NCI-H82 (cell line): ENCODE results near the gene MLLT10.
A peak's percentile ranks its signal among the peaks of the same experiment; 100 is the strongest.

ENCODE experiments used
- DNase-seq: peaks from one replicate; lab custom pipeline; 2025; lab: John Stamatoyannopoulos, UW

MLLT10 gene

DNA sequence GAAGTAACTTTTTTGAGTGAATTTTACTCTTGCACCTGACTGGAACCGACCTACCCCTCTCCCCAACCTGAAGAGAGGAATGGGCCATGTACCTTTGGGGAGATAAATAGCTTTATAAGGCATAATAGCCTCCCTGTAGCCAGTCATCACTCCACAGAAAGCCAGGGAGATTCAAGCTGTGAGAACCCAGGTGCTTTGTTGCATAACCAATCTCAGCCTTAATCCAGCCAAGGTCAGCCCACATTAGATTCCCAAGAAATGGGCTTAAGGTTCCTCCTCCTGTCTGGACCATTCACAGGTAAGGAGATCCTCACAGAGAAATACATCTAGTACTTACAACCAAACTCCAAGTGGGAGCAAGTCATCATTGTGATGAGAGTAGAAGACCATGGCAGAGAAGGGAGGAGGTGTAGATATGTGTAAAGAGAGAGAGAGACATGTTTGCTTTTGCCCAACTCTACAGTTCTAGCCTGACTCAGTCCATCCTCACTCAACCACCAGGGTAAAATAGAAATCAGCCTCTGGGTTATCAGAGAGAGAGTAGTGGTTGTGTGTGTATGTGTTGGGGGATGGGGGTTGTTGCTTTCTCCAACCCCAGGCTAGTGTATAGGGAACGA, 32.2 kb upstream of the MLLT10 start:
- peak; percentile 21 for DNase-seq

DNA sequence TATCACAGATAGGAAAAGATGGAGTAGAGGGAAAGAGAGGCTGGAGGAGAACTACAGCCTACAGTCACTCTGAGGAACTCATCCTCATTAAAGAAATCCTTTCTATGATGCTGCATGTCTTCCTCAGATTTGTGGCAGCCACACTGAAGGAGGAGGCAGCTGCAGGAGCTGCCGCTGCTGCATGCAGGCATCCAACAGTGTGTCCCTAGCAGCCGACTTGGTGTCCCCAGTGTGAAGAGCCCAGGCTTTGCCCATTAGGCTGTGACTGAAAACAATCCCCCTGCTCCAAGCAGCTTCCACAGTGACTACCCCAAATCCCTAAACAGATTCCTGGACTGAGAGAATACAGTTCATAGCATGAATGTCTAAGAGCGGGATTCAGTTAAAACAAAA, 31.7 kb upstream of the MLLT10 start:
- peak; percentile 40 for DNase-seq

DNA sequence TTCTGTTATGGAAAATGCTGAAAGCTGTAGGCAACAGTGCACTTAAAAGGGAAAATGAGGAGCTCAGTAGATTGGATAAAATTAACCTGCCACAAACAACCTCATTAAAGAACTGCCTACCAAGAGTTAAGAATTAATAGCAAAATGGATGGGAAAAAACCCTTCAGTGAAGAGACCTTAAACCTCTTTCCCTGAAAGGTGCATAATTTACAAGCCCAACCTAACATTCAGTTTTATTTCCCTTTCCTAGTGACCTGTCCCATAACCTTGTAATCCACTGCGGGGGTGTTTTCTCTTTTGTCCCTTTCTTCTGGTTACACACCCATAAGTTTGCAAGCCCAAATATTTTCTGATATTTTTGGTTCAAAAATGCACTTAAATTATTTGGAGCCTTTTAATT, 30.5 kb upstream of the MLLT10 start:
- no peak for DNase-seq

DNA sequence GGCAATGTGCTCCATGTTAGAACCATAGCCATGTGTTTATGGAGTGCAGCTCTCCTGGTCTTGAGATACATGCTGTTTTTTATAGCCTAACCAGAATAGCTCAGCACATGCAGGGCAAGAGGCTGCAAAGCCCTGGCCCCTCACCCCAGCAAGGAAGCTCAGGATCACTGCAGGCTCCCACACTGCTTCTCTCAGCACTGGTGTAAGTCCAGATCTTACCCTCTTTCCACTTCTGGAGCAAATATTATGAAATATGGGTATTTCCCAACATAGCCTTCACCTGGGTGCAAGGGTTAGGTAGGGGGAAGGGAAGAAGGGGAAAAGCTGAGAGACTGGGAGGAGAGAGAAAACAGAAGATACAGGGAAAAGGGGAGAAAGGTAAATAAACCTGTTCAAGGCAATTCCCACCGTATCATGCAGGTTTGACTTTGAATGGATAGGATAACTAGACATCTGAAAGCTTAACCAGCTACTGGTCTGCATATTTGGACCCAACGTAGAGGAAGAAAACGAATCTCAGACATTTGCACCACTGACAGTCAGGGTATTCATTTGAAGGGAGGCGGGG, 28.2 kb upstream of the MLLT10 start:
- peak; percentile 69 for DNase-seq

DNA sequence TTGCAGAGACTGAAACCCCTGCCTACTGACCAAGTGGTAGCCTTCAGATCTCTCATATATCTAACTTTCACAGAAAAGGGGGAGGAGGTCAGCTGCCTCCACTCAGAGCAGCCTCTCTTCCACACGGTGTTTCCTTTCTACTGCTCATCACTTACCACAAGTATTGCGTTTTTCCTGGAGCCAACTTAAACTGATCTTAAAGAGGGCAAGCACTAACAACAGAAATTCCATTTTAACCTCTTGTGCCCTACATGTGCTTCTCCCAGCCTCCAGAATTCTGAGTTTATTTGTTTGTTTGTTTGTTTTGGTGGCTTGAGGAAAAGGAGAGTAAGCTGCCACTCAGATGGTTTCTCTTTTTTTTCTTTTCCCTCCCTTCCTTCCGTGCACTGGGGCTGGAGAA, 27.7 kb upstream of the MLLT10 start:
- peak; percentile 32 for DNase-seq

DNA sequence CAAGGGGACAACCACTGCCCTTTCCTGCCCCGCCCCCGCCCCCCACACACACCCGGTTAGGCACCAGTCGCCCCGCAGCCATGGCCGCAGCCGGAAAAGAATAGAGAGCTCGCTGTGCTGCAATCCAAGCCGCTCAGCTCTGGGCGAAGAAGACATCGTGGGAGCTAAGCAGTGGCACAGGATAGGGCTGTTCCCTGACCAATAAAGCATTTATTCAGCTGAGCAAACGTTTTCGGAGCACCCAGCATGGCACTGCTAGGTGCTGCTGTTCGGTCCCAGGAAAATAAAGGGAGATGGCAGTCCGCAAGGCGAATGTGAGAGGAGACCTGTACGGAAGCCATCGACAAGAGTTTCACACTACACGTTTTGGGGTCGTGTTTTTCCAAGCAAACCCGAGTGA, 26.9 kb upstream of the MLLT10 start:
- DNase-seq: peak; percentile 41

DNA sequence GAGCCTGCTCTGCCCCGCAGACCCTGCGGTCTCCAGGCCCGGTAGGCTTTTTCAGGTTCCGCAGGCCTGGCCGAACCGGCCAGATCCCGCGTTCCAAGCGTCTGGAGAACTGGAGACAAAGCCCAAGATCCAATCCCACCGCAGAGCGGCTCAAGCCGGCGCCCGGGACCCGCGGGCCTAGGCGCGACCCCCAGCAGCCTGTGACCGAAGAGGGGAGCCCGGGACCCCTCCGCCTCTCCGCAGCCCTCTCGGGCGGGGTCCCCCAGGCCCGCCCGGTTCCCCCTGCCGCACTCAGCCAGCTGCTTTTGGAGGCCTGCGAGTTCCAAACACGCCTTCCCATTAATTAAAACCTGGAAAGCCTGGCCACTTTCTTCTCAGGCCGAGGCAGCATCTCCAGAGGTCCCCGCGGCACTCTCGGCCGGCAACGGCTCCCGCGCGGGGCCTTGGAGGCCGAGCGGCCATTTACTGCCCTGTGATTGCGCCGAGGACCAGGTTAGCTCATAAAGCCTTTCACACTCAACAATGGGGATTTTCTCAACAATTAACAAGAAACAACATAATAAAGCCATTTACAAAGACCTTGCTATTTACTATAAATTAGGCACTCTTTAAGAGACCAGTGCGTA, 25.2 kb upstream of the MLLT10 start:
- DNase-seq: peak; percentile 37

GRCh38 chr10:21509341-21510240, 24.4 kb upstream of the MLLT10 start:
- DNase-seq: no peak

DNA sequence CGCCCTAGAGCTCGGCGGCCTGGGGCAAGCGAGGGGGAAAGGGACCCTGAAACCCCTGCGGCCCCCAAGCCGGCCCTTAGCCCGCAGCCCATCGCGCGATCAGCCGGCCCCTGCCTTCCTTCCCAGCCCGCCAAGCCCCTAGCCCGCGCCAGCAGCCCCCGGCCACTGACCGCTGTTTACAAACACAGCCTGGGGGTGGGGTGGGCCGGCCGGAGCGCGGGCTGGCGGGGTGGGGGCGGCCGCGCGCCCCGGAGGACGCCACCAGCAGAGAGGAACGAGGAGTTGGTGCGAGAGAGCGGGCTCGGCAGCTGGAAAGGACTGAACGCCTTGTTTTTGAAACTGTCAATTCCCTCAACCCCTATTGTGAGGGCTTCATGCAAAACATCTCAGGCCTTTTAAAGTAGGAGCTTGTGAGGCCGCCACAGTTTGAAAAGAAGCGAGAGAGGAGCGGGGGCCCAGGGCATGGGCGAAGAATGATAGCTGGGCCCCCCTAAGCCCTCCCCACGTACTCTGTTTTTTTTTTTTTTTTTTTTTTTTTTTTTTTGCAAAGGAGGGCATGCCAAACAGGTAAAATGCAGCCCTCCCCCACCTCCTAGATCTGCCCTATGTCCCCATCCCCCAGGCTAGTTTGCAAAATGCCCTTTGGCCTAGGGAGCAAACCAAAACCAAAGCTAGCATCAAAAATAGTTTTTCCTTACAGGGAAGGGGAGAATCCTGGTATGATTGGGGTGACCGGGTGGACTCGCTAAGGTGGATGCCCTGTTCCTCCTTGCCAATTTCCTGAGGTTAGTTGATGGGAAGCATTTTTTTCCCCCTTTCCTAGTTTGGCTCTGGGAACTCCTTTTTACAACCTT, 23.6 kb upstream of the MLLT10 start:
- DNase-seq: no peak

GRCh38 chr10:21511095-21511570, 22.9 kb upstream of the MLLT10 start:
- DNase-seq: no peak

DNA sequence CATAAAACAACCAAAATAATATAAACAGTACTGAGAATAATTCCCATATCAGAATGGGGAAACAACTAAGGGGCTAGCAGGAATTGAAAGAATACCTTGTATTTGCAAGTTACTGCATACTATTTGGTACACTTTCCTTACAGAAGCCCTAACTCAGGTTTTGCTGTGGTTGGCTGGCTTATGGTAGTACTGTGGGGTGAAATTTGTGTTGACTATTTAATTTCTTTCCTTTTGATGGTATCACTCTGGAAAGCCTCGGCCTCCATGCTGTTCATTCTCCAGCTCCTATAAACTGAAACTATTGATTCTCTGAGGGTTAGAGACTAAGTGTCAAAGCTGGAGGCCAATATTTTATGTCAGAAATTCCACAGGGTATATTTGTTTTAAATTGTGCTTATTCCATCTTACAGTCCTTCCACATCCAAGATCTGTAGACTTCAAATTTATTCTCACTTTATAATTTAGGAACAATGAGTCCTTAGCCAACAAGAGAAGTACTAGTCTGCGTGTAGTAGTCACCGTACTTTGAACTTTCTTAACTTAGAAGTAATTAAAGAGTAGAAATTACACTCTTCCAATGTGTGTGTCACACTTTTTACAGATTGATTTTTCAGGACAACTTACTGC, 22.0 kb upstream of the MLLT10 start:
- no peak for DNase-seq

DNA sequence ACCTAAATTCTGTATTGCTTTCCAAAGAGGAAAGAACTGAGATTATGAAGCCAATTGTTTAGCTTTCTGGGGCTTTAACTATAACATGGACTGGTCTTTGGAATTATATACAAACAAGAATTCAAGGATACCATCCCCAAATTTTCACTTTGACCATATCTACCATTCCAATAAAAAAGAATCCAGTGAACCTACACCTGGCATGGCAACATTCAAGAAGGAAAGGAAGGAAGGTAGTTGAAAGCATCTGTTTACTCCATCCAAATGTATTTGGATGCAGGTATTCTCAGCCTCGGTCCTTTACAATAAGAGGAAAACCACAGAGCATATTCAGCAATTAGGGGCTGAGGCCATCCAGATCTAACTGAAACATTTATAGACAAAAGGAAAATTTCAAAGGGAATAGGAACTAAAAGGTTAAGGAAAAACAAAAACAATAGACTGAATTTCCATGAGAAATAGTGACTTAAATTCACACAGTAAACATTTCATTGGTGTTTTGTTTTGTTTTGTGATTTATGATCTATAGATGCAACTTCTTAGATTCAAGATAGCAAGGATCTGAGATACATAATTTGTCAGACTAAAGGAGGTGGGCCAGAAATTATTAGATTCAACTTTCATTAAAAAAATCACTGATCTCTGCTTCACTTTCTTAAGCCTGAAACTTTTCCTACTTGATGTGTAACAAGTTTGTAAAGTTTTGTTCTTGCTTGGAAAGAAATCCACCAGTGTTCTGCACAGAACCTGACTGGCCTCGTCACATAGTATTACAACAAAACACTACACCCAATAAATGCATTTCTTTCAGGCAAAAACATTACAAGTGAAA, 21.2 kb upstream of the MLLT10 start:
- DNase-seq: no peak

DNA sequence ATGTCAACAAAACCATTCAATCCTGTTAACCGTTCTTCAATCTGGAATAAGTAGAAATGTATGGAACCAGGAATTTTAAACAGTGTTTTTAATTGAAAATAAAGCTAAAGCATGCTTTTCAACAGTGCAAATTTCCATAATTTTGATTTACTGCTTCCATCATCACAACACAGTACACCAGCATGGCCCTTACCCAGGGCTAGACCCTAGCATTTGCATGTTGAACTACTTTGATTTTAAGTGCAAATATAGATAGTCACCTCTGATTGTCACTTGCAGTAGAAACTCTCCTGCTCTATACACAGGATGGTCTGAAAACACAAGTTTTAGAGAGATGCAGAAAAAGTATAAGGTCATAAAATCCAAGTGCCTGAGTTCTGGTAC, 20.6 kb upstream of the MLLT10 start:
- DNase-seq: no peak

DNA sequence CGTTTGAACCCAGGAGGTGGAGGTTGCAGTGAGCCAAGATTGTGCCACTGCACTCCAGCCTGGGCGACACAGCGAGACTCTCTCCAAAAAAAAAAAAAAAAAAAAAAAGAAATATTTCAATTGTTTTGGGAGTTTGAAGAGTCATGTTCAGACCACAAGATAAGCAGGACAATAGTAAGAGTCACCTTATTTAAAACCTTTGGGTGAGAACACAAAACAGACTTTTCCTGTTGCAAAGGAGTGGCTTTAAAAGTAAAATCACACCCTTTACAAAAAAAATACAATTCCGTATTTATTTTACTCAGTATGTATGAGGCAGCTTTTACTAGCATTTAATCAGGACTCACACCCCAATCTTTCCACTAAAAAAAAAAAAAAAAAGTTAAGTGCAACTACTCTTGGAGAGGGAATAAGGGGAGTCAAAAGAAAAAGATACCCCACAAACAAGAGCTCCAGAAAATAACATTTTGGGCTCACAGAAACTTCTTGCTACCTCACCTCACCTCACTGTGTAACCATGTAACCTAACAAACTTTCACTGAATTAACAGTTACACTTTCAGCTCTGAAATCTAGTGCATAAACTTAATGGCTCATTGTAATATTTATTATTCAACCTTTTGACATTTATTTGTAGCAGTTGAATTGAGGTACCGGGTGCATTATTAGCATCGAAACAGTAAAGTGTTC, 19.8 kb upstream of the MLLT10 start:
- DNase-seq: no peak

- peak; percentile 84 for DNase-seq
These were observed 19.1 kb upstream of the MLLT10 start for GRCh38 chr10:21514818-21515351.

GRCh38 chr10:21515361-21516241, 18.4 kb upstream of the MLLT10 start:
- no peak for DNase-seq

- peak; percentile 64 for DNase-seq
These were observed 17.5 kb upstream of the MLLT10 start for GRCh38 chr10:21516242-21517131.
